Bronchial epithelial cell (primary cell): Measurements from ENCODE around the gene TMCC3. TPM values are rescaled to one million over a fixed set of nuclear protein-coding genes. Genes with fewer than 3 reads are reported as not detected.

Experiments used
- DNase-seq: peaks from one replicate; pipeline ENCODE4 v3.0.0-alpha.2; 2010; ENCODE audit warnings: low read depth
- FAIRE-seq: peaks from 2 replicates; lab custom pipeline; 2011; peaks lifted over from hg19 to GRCh38; lab: Jason Lieb, UNC
- H3K27me3 ChIP-seq: 2 replicates; pipeline ENCODE4 v1.5.1; 2011; ENCODE audit warnings: low read length; ENCODE audit not compliant: control insufficient read depth, insufficient read depth
- H3K36me3 ChIP-seq: 2 replicates; pipeline ENCODE4 v1.5.1; 2011; ENCODE audit warnings: low read length; ENCODE audit not compliant: control insufficient read depth, insufficient read depth
- H3K4me3 ChIP-seq: 2 replicates; pipeline ENCODE4 v1.5.1; 2011; ENCODE audit warnings: mild to moderate bottlenecking, low read depth, low read length, control low read depth
- CTCF ChIP-seq: IDR thresholded peaks from 2 replicates; pipeline ENCODE4 v1.5.1; 2011; ENCODE audit warnings: mild to moderate bottlenecking, moderate library complexity, low read length, control low read depth, inconsistent platforms; ENCODE audit not compliant: insufficient read depth, severe bottlenecking
- total RNA-seq: library from RNA; depleted of rRNA; stranded (reverse); fragments of >200 nt; gene quantifications from 2 replicates; pipeline ENCODE4 v1.2.1, GENCODE V29; 2014

The TMCC3 gene
- total RNA-seq, 1 donor from 2014 or later: 5.8 TPM

- no peaks in the 10 kb centered on the region for H3K36me3 ChIP-seq
- FAIRE-seq (no peak), DNase-seq (no peak)
- no peak overlapping the region for H3K4me3 ChIP-seq
- TF ChIP-seq CTCF: no peak
- no peaks in the 10 kb centered on the region for H3K27me3 ChIP-seq
These were observed 13.3 kb upstream of the TMCC3 start for GRCh38 chr12:94663702-94664101.

GRCh38 chr12:94663071-94663470 is 12.7 kb upstream of the TMCC3 start:
- FAIRE-seq (no peak), DNase-seq (no peak)
- no peaks in the 10 kb centered on the region for H3K27me3 ChIP-seq
- H3K4me3 ChIP-seq: no peak overlapping the region
- no peaks in the 10 kb centered on the region for H3K36me3 ChIP-seq
- no peak for TF ChIP-seq CTCF

DNA sequence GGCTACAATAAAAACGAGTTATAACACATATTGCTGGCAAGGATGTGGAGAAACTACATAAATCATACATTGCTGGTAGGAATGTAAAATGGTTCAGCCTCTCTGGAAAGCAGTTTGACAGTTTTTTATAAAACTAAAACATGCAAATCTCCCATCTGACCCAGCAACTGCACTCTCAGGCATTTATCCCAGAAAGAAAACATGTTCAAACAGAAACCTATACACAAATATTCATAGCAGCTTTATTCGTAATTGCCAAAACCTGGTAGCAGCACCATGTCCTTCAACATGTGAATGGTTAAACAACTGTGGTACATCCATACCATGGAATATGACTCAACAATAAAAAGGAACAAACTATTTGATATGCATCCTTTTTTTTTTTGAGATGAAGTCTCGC is 10.1 kb upstream of the TMCC3 start:
- FAIRE-seq: no peak
- Histone ChIP-seq H3K4me3 (no peak overlapping the region), H3K36me3 (no peaks in the 10 kb centered on the region), H3K27me3 (no peaks in the 10 kb centered on the region)
- TF ChIP-seq CTCF: no peak
- DNase-seq: peak; percentile 97

DNA sequence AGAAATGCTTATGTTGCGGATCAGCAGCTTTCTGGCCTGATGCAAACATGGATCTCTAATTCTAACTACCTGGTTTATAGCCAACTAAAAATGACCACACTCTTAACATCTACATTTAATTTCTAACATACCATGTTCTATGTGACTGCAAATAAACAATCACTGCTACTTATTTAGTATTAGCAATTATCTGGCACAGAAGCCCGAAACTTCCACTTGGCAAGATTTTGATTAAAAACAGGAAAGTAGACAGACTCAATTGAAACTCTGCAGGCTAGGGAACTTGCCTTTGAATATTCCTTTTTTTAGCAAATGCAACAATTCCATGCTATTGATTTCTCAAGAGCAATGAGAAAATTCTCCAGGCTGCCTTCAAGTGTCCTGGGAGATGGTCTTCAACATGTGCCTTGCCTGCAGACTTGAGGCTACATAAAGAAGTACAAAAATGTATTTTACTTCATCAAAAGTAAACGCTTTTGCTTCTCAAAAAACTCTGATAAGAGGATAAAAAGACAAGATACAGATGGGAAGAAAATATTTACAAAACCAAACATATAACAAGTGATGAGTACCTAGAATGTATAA is 9.1 kb upstream of the TMCC3 start:
- no peak for DNase-seq
- TF ChIP-seq CTCF: no peak
- no peak overlapping the region for H3K4me3 ChIP-seq
- no peaks in the 10 kb centered on the region for H3K27me3 ChIP-seq
- no peaks in the 10 kb centered on the region for H3K36me3 ChIP-seq
- FAIRE-seq: no peak

DNA sequence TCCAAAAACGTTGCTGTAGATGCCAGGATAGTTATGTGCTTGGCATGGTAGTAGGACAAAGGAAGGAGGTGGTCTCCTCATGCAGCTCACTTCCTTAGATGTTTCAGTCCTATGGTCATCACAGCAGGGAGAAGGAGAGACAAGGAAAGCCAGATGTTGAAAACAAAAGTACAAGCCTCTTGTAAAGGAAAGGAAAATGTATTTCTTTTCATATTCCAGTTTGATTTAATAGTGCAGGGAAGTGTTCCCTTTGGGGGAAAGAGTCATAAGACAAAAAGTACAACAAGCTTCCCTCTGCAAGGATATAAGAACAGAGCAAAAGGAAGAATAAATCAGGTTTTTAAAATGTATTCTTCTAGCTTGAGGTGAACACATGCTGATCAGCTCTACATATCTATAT is 8.6 kb upstream of the TMCC3 start:
- no peak for TF ChIP-seq CTCF
- H3K4me3 ChIP-seq: no peak overlapping the region
- FAIRE-seq: no peak
- H3K36me3 ChIP-seq: no peaks in the 10 kb centered on the region
- DNase-seq: no peak
- H3K27me3 ChIP-seq: no peaks in the 10 kb centered on the region

DNA sequence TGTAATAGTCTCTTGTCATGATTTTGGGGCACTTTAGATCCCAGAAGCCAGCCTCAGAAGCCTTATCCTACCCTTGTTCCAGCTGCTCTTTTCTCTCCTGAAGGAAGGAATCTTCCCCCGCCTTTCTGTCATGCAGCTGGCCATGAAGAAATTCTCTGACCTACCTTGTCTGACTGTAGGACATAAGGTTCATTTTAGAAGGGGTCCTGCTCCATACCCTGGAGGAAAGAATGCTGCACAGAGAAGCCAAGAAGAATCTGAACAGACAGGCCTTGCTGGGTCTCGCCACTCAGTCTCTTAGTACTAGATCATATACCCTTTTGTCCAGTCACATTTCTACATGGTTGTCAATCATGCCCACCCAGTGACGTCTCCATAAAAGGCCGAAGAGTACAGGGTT is 6.2 kb upstream of the TMCC3 start:
- no peak for FAIRE-seq
- H3K4me3 ChIP-seq: no peak overlapping the region
- DNase-seq: no peak
- H3K27me3 ChIP-seq: no peaks in the 10 kb centered on the region
- H3K36me3 ChIP-seq: no peaks in the 10 kb centered on the region
- TF ChIP-seq CTCF: no peak
